HG03135 (cell line): ENCODE measurements around the gene PRKCA.
"Not testable (repeated sequence)": the region's sequence is repeated elsewhere in the genome, so short reads cannot be mapped to it uniquely, and the experiment has no call there.

Experiments
- ATAC-seq: cut with Tn5 transposase; IDR thresholded peaks from one replicate; pipeline ENCODE4 v1.9.1; 2021; ENCODE audit warnings: mild to moderate bottlenecking, moderate library complexity; ENCODE audit not compliant: unreplicated experiment

PRKCA gene

GRCh38 chr17:66698270-66698669 lies 395.9 kb downstream of the PRKCA start:
- no peak for ATAC-seq

DNA sequence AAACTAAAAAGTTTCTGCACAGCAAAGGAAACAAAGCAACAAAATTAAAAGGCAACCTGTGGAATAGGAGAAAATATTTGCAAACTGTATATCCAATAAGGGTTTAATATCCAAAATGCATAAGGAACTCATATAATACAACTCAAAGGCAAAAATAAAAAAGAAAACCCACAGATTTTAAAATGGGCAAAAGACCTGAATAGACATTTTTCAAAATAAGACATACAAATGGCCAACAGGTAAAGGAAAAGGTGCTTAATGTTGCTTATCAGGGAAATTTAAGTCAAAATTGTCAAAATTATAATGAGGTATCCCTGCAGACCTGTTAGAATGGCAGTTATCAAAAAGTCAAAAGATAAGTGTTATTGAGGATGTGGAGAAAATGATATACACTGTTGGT lies 399.0 kb downstream of the PRKCA start:
- ATAC-seq: no peak

DNA sequence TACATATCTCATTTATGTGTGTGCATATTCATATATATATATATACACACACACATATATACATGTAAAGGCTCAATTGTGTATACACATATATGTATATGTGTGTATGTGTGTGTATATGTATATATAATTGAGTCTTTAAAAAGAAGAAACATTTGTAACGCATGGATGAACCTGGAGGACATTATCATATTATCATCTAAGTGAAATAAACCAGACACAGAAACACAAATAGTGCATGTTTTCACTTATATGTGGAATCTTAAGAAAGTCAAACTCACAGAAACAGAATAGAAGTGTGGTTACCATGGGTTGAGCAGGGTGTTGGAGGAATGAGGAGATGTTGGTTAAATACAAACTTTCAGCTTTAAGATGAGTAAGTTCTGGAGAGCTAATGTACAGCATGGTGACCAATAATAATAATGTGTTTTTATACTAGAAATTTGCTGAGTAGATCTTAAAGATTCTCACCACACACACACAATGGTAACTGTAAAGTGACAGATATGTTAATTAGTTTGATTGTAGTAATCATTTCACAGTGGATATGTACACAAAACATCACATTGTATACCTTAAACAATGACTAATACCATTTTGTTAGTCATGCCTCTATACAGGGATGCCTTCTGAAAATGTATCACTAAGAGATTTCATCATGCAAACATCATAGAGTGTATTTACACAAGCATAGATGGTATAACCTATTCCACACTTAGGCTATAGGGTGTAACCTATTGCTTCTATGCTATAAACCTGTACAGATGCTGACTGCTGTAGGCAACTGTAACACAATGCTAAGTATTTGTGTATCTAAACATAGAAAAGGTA lies 399.9 kb downstream of the PRKCA start:
- ATAC-seq: no peak

GRCh38 chr17:66704858-66705520 lies 402.6 kb downstream of the PRKCA start:
- peak; percentile 11 for ATAC-seq

DNA sequence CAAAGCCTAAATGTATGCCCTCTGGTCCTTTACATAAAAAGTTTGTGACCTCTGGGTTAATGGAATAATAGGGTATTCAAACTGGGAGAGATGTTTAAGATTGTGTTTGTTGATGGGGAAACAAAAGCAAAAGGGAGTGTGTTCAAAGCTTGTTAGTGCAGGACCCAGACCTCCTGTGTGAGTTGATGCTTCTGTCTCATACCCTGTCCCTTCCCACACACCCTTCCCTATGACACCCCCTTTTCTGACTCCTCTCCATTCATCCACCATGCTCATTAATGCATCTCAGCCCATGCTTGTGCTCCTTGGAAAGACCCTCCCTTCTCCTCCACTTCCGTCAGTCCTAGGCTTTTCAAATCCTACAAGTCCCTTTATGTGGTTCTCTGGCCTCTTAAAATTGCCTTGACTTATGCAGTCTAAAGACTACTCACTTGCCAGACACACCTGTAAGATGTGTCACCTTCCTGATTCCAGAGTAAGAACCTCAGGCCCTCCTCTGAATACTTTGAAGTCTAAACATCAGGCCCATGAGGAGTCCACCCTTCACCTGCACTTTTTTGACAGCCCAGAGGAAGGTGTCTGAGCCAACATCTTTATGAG lies 404.5 kb downstream of the PRKCA start:
- ATAC-seq: no peak

GRCh38 chr17:66711401-66711800 lies 409.0 kb downstream of the PRKCA start:
- no peak for ATAC-seq

DNA sequence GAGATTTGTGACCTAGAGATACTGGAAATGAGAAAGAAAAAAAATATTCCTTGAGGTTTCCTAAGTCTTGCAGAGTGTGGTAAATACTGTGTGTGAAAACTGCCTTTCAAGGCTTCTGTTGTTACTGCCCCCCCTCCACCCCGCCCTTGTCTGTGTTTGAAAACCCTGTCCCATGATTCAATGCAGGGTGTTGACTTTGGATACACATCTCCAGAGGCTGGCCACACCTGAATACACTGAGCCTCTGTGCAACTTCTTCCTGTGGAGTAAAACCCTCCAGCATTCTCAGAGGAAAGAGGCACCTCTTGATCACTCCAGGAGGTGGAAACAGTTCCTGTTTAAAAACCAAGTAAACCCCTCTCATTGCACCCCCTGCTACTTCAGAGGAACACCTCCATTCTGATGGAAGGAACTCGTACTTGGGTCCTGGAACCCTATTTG lies 409.5 kb downstream of the PRKCA start:
- ATAC-seq: no peak

DNA sequence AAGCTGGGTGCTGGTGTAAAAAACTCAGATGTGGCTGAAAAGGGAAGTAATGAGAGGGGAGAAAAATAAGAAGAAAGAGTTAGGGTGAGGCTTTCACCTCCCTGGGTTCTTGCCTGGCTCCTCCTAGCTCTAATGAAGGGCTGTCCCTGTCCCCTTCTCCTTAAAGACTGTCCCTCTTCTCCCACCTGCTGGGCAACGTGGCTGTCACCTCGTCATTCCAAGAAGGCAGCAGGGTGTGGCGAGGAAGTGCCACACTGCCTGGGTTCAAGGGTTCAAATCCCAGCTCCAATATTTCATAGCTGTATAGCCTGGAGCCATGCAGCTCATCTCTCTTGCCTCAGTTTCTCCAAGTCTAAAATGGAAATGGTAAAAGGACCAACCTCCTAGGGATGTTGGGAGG lies 410.0 kb downstream of the PRKCA start:
- ATAC-seq: no peak

- not testable (repeated sequence) for ATAC-seq
Measured at GRCh38 chr17:66713021-66713532, 410.7 kb downstream of the PRKCA start.

- ATAC-seq: peak; percentile 70
Measured at GRCh38 chr17:66713533-66714042, 411.2 kb downstream of the PRKCA start.

- no peak for ATAC-seq
Measured at GRCh38 chr17:66714046-66715023, 411.9 kb downstream of the PRKCA start.

DNA sequence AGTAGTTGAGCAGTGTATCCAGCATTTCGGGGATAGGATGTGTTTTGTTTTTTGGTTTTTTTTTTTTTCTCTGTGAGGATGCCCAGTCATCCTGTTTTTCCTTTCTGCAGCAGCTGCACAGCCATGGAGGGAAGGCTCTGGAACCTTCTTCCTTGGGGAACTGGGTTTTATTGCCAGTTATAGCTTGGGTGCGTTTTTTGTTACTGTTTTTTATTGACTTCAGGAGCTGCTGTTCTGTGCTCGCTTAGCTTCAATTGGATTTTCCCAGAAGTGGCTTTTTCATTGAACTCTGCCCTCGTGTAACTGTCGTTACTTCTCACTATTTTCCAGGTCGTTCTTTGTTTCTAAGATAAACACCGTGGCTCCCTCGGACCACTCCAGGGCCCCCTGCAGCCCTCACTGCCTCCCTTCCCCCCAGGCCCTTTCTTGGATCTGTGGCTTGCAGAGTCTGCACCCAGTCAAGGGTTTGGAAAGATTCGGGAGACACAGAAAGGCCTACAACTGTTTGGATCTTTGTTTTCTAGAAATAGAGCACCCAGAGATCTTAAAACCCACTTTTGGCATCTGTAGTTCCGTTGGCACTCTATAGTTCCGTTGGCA lies 412.8 kb downstream of the PRKCA start:
- no peak for ATAC-seq

DNA sequence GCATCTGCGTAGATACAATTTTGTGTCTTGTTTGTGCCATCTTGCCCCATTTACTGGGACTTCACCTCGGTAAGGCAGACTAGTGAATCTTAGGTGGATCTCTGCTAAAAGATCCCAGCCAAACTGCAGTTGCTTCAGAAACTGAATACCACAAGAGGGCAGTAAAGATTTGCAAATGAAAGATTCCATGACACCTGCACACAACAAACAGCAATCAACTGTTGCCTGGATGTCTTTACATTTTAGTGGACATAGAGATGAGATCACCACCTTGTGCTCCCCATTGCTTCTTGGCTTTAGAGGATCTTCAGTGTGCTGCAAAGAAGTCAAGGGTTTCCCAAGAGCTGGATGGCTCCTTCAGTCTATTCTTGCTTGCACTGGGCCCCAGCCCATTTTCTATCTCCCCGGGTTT lies 413.3 kb downstream of the PRKCA start:
- ATAC-seq: peak; percentile 36

GRCh38 chr17:66716236-66717026 lies 414.0 kb downstream of the PRKCA start:
- no peak for ATAC-seq

DNA sequence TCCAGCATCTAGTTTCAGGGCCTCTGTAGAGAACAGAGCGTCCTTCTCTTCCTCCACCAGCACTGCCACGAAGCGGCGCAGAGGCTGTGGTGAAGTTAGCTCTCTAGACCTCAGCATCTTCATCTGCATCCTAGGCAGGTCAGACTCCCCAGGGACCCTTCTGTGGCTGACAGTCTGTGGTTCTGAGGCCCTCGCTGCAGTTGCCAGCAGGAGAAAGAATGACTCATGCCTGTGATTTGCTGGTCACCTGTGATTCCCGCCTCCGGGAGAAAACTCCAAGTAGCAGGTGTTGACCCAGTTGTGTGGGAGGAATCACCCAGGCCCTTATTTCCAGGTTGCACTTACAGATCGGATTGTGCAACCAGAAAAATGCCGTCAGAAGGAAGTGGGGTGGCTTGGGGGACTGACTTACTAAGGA lies 415.2 kb downstream of the PRKCA start:
- peak; percentile 66 for ATAC-seq

- no peak for ATAC-seq
Measured at GRCh38 chr17:66720027-66720426, 417.6 kb downstream of the PRKCA start.

DNA sequence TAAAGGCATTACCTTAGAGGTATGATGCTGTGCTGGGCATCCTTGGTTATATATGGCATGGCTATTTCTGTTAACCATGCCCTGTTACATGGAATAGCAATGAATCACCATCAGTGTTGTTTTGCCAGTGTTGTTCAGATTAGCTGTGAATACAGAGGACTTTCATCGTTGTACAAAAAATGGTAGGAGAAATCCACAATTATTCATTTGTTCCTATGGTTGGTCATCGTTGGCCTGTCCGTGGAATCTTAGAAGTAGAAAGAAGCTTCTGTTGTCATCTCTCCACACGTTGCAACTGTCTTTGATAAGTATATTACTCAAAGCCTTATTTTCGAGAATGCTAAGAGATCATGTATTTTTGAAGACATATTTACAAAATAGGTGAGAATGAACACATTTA lies 418.2 kb downstream of the PRKCA start:
- no peak for ATAC-seq

GRCh38 chr17:66722341-66722740 lies 419.9 kb downstream of the PRKCA start:
- ATAC-seq: no peak
